ENCODE measurements around the gene XXYLT1.
"Not testable (repeated sequence)": the region's sequence is repeated elsewhere in the genome, so short reads cannot be mapped to it uniquely, and the experiment has no call there.

The XXYLT1 gene

DNA sequence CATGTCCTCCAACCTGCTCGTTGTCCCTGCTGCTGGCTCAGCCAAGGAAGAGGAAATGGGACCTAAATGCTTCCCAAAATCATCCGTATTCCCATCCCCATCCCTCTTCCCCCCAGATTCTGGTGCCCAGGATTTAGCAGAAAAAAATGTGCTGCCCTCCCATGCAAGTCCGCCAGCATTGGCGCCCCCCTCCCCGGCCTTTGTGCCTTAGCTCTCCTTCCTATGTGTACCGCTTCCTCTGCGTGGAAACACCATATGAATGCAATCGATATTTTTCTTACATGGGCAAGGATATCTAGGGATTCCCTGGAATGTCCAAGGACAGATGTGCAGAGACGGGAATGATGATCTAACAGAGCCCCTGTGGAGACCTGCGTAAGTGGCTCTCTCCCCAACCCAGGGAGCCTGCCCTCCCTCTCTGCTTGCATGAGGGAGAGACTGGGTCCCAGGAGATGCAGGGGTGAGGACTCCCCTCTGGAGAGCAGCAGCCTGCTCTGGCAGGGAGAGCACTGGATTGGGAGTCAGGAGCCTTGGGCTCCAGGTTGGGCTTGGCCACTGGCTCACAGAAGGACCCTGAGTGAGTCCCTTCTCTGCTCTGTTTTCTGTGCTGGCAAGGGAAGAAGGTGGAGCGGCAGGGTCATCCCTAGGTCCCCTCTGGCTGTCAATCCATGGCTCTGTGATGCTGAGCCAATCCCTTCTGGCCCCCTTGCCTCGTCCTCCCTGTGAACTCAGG lies 227.2 kb downstream of the XXYLT1 start:
- no peak for DNase-seq (ENCODE audit: low read depth, low spot score)

- peak; percentile 70 for DNase-seq (ENCODE audit: low read depth, low spot score)
These were observed 228.0 kb downstream of the XXYLT1 start for GRCh38 chr3:195042743-195043606.

- peak; percentile 90 for DNase-seq (ENCODE audit: low read depth, low spot score)
These were observed 228.9 kb downstream of the XXYLT1 start for GRCh38 chr3:195041871-195042742.

DNA sequence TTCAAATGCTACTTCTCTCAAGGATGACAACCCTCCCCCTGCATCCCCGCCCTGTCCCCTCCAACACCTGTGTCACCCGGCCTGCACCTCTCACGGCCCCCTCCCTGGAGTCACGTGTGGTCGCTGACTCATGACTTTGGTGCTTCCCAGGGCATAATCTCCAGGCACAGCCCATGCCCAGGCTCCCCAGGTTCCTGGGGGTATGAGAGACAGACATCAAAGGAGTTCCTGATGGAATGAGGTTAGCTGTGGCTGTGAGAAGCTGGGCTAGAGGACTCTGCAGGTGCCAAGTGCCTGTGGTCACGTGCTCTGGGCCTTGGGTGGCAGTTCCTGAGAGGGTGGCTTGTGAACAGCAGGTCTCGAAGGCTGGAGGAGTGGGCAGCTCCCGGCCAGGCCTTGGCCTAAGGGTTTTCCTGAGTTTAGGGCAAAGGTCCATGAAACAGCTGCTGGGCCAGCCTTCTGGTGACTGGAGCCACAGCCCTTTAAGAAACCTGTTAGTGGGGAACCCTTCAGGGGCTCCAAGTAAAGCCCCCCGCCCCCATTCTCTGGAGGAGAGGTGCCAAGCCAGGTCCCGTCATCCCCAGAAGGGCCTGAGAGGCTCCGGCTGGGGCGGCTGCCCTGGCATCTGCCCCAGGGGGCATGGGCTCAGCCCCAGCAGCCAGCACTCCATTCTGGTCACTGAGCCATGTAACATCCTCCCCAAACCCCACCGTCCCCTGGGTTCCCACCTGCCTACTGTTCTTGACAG lies 230.0 kb downstream of the XXYLT1 start:
- no peak for DNase-seq (ENCODE audit: low read depth, low spot score)

GRCh38 chr3:195040094-195040493 lies 230.9 kb downstream of the XXYLT1 start:
- DNase-seq (ENCODE audit: low read depth, low spot score), result no peak

DNA sequence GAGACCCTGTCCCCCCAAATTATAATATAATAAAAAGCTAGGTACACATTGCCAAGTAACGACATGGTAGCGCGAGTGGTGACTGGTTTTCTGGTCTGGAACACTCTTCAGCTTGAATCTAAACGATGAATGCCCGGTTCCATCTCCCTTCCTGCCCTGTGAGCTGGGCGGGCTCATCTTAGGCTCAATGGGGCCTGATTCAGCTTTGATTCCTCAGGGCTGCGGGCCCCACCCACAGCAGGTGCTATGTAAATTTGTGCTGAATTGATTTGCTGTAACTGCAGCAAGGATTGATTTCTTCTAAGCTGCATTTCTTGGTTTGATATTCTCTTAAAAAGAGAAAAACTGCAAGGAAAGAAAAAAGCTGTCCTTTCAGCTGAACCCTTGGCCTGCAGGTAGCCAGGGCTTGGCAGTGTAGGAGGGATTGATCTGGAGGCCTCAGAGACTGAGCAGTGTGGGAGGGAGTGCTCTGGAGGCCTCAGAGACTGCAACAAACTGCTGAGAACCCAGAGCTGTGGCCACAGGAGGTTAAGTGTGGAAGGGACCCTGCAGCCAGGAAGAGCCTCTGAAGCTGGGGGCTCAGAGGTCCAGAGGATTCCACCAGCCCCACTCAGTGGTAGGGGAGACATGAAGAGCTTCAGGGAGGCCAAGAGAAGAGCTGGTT lies 231.6 kb downstream of the XXYLT1 start:
- DNase-seq (ENCODE audit: low read depth, low spot score), result no peak

DNA sequence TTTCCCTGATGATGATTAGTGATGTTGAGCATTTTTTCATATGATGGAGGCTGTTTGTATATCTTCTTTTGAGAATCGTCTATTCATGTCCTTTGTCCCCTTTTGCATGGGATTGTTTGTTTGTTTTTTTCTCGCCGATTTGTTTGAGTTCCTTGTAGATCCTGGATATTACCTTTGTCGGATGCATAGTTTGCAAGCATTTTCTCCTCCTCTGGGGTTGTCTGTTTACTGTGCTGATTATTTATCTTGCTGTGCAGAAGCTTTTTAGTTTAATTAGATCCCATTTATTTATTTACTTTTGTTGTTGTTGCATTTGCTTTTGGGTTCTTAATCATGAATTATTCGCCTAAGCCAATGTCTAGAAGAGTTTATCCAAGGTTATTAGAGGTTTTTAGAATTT lies 232.8 kb downstream of the XXYLT1 start:
- DNase-seq (ENCODE audit: low read depth, low spot score), result no peak

DNA sequence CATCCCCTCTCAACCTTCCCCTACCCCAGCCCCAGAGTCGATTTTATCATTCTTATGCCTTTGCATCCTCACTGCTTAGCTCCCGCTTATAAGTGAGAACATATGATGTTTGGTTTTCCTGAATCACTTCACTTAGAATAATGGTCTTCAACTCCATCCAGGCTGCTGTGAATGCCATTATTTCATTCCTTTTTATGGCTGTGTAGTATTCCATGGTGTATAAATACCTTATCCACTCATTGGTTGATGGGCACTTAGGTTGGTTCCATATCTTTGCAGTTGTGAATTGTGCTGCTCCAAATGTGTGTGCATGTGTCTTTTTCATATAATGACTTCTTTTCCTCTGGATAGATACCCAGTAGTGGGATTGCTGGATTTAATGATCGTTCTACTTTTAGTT lies 233.4 kb downstream of the XXYLT1 start:
- DNase-seq (ENCODE audit: low read depth, low spot score), result not testable (repeated sequence)

DNA sequence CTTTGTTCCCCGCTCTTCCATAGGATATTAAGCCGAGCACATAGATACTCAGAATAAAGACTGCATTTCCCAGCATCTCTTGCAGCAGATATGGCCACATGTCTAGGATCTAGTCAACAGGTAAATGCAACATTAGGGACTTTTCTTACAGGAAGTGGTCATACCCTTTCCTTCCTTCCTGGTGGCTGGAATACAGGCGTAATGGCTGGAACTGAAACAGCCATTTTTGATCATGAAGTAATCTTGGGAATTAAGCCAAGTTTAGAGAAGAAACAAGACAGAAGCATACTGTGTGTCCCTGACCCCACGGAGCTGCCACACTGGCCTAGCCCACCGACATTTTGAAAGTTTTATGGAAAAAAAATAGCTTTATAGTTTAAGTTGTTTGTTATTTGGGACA lies 234.0 kb downstream of the XXYLT1 start:
- DNase-seq (ENCODE audit: low read depth, low spot score), result no peak

GRCh38 chr3:195036574-195036973 lies 234.4 kb downstream of the XXYLT1 start:
- DNase-seq (ENCODE audit: low read depth, low spot score), result no peak

DNA sequence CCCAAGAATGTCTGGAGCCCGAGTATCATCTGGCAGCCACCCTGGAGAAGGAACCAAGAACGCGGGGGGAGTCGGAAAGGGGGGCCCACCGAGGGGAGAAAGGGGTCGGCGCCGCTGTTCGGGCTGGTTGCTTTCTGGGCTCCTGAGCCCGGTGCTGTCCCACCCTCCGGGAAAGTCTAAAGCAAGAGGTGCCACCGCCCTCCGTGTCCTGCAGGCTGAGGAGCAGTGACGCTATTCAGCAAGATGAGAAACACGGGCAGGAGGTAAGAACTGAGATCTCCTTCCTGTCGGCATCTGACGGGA lies 234.8 kb downstream of the XXYLT1 start:
- no peak for DNase-seq (ENCODE audit: low read depth, low spot score)

DNA sequence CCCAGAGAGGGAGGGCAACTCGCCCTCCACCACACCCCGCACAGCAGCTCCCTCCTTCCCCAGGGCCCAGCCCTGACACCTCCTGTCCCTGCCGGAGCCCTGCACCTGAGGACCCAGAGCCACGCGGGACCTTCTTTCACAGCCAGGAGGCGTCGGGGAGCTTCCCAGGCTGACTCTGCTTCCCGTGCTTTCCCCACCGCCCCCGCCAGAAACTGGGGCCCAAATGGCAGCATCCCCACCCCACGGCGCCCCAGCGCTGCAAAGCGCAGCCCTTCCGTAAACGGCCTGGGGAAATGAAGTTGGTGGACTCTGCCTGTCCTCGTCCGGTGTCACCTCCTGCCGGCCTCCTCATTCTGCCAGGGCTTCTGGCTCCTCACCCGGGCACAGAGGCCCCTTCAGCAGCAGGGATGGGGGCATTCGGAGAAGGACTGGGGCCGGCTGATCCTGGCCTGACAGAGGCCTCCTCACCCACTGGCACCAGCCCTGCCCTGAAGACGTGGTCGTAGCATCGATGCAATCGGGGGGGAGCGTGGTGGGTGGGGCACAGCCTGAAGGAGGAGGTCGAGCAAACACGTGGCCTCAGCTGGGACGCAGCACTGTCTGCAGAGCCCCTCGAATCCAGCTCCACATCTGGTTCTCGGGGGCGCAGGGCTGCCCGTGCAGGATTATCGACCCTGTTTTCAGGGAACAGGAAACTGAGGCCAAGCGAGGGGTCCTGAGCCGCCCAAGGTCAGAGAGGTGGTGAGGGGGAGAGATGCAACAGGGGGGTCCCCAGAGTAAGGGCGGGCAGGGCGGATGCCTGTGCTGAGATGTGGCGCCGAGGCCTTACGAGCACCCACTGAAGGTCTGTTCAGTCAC lies 235.4 kb downstream of the XXYLT1 start:
- DNase-seq (ENCODE audit: low read depth, low spot score), result no peak

DNA sequence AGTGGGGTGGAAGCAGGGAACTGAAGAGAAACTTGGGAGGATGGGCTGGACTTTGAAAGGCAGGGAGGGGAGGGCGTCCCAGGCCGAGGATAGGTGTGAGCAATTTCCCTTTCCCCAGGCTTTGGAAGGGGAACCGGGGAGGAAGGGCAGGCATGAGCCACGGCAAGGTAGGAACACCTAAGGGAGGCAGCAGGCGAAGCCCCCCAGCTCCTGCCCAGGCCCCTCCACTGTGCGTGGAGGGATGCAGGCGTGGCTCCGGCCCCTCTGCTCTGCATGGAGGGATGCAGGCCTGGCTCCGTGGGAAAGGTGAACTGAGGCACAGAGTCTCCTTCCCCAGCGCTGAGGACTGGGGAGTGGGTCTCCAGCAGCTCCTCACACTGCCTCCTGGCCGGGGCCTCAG lies 236.4 kb downstream of the XXYLT1 start:
- no peak for DNase-seq (ENCODE audit: low read depth, low spot score)

DNA sequence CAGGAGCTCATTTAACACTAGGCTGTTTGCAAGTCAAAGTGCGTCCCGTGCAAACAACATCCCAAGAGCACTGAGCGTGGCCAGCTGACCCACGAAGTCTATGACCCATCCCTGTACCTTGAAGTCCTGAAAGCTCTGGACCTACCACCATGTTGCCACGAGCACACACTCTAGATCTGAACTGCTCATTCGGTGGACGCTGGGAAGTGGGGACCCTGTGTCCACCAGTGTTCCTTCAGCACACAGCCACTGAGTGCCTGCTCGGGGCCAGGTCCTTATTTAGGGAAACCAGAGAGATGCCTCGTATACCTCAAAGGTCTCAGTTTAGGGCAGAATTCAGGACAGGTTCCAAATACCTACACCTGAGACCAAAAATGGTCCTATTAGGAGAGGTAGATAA lies 236.9 kb downstream of the XXYLT1 start:
- DNase-seq (ENCODE audit: low read depth, low spot score), result no peak

- peak; percentile 68 for DNase-seq (ENCODE audit: low read depth, low spot score)
These were observed 237.3 kb downstream of the XXYLT1 start for GRCh38 chr3:195033531-195034091.

DNA sequence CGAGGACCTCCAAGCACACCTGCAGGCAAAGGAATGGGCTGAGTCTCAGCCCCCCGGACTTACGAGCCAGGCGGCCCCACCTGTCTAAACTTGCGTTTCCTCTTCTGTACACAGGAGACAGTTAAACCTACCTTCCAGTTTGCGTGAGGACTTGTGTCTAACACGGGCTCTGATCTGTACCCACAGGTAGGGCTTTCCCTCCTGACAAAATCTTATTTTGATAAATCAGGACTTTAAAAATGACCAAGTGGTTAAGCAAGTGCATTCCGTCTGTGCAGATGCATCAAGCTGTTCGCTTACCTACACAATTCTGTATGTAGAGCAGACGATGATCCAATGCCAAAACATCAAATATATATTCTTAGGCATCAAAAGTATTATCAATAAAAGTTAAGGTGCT lies 238.0 kb downstream of the XXYLT1 start:
- DNase-seq (ENCODE audit: low read depth, low spot score), result no peak

DNA sequence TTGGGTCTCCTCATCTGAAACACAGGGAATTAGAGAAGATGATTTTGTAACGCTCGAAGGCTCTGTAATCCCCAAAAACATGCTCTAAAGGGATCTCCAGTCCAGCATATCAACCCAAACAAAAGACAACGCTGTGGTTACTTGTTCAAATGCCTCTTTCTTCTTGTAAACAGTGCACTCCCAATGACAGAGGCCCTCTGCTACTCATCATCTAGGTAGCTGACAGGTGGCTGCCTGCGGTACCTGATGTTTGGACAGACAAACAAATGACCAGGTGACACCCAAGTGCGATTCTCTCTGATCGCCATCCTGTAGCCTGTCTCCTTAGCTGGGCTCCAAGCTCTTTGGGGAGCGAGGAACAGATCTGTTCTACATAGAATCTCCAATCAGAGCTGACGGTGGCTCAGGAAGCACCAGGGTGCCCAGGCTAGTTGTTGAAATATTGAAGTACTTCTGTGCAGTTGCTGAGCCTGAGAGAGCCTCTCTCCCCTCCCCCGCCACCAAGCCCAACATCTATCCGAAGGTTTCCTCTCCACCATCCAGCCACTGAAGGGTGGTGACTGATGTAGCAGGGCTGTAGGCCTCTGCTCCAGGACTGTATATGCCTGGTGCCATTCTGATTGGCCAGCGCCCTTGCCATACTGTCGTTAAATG lies 238.7 kb downstream of the XXYLT1 start:
- DNase-seq (ENCODE audit: low read depth, low spot score), result peak; percentile 67

DNA sequence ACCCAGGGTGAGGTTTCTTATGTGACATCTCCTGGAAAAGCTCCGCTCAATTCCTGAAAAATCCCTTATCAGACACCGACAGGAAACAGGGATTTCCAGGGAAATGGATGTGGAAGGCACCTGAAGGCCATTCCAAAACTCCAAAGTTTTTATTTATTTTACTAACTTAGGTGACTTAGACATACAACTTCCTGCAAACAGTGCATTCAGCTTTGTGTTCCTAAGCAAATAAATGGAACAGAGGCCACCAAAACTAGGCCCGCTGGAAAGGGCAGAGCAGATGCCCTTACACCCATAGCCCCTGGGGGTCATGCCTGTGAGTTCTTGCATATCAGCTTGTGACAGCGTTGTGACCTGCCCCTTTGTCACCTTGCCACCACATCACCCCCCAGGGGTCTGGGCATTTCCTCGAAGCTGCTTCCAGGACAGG lies 239.4 kb downstream of the XXYLT1 start:
- DNase-seq (ENCODE audit: low read depth, low spot score), result peak; percentile 76

GRCh38 chr3:195030791-195031321 lies 240.1 kb downstream of the XXYLT1 start:
- DNase-seq (ENCODE audit: low read depth, low spot score), result peak; percentile 95

Data from ELF-1 (cell line).